Urinary bladder (tissue), 4 donors: ENCODE measurements around the gene TMEM233. TPM values are rescaled to one million over a fixed set of nuclear protein-coding genes. Genes with fewer than 3 reads are reported as not detected.
"Not testable (repeated sequence)": the region's sequence is repeated elsewhere in the genome, so short reads cannot be mapped to it uniquely, and the experiment has no call there.

Source experiments
- DNase-seq: peaks from one replicate; pipeline ENCODE4 v3.0.0-alpha.2; 2015; ENCODE audit errors: extremely low spot score
- H3K27ac ChIP-seq: one replicate; pipeline ENCODE4 v1.5.1; 2013; ENCODE audit warnings: low read depth, mild to moderate bottlenecking, moderate library complexity
- H3K36me3 ChIP-seq: one replicate; pipeline ENCODE4 v1.6.1; 2013; ENCODE audit warnings: mild to moderate bottlenecking, moderate library complexity; ENCODE audit not compliant: insufficient read depth
- H3K4me1 ChIP-seq: one replicate; pipeline ENCODE4 v1.6.1; 2013; ENCODE audit warnings: mild to moderate bottlenecking, moderate library complexity; ENCODE audit not compliant: insufficient read depth
- H3K4me3 ChIP-seq: one replicate; pipeline ENCODE4 v1.5.1; 2013; ENCODE audit warnings: low read depth, low read length
- WGBS: extraction: QIAGEN DNeasy Blood & Tissue Kit; methylation state at CpG from one replicate; pipeline ENCODE4 v1.1.7; 2013; 5-methylcytosine and 5-hydroxymethylcytosine counted together
- polyA plus RNA-seq: library from polyadenylated mRNA; stranded (reverse); fragments of 200-250 nt; gene quantifications from one replicate; pipeline ENCODE4 v1.2.3, GENCODE V29; 2013
- total RNA-seq: library from RNA; depleted of rRNA; stranded (reverse); fragments of >200 nt; gene quantifications from one replicate; pipeline ENCODE4 v1.2.3, GENCODE V29; 2014
- donor health status: healthy with polysubstance abuse.
- donor health status: healthy.

The TMEM233 gene
- total and polyA plus RNA-seq, 2 donors: 0.61 to 1.4 TPM

GRCh38 chr12:119589634-119590033 is 3.9 kb upstream of the TMEM233 start:
- no peaks in the 10 kb centered on the region for H3K36me3 ChIP-seq
- DNase-seq: no peak
- WGBS: 83% methylated on average over 4 of the region's 4 CpGs
- no peaks in the 10 kb centered on the region for H3K4me1 ChIP-seq
- no peak overlapping the region for H3K4me3 ChIP-seq
- no peak overlapping the region for H3K27ac ChIP-seq

- no peaks in the 10 kb centered on the region for H3K36me3 ChIP-seq
- no peaks in the 10 kb centered on the region for H3K4me1 ChIP-seq
- 57% methylated on average over 2 of the region's 2 CpGs for WGBS
- no peak for DNase-seq
- H3K4me3 ChIP-seq: no peak overlapping the region
- no peak overlapping the region for H3K27ac ChIP-seq
These were observed 1.3 kb upstream of the TMEM233 start for GRCh38 chr12:119592232-119592631.

GRCh38 chr12:119594399-119594730 is 791 bp downstream of the TMEM233 start:
- H3K4me3 ChIP-seq: peak overlapping the region; percentile 48
- H3K27ac ChIP-seq: peak overlapping the region; percentile 32
- no peak for DNase-seq
- no peaks in the 10 kb centered on the region for H3K36me3 ChIP-seq
- WGBS: 2% methylated on average over 22 of the region's 22 CpGs
- no peaks in the 10 kb centered on the region for H3K4me1 ChIP-seq

GRCh38 chr12:119594772-119595445 is 1.3 kb downstream of the TMEM233 start:
- Histone ChIP-seq H3K4me1 (no peaks in the 10 kb centered on the region), H3K36me3 (no peaks in the 10 kb centered on the region), H3K27ac (peak overlapping the region; percentile 32), H3K4me3 (peak overlapping the region; percentile 48)
- WGBS: 1% methylated on average over 49 of the region's 49 CpGs
- no peak for DNase-seq

- Histone ChIP-seq H3K36me3 (no peaks in the 10 kb centered on the region), H3K4me3 (no peak overlapping the region), H3K4me1 (no peaks in the 10 kb centered on the region), H3K27ac (no peak overlapping the region)
- DNase-seq: no peak
- 69% methylated on average over 1 of the region's 1 CpG for WGBS
These were observed 4.6 kb downstream of the TMEM233 start for GRCh38 chr12:119598159-119598558.

GRCh38 chr12:119601877-119602733 is 8.5 kb downstream of the TMEM233 start:
- WGBS: 54% methylated on average over 7 of the region's 7 CpGs
- no peak for DNase-seq
- Histone ChIP-seq H3K27ac (no peak overlapping the region), H3K4me1 (peaks cover 2% of the 10 kb centered on the region), H3K4me3 (no peak overlapping the region), H3K36me3 (no peaks in the 10 kb centered on the region)

- DNase-seq: no peak
- WGBS: 31% methylated on average over 4 of the region's 4 CpGs
- no peak overlapping the region for H3K4me3 ChIP-seq
- H3K36me3 ChIP-seq: no peaks in the 10 kb centered on the region
- H3K27ac ChIP-seq: no peak overlapping the region
- peaks cover 2% of the 10 kb centered on the region for H3K4me1 ChIP-seq
These were observed 9.1 kb downstream of the TMEM233 start for GRCh38 chr12:119602734-119603094.

GRCh38 chr12:119603767-119604166 is 10.2 kb downstream of the TMEM233 start:
- WGBS: 34% methylated on average over 2 of the region's 2 CpGs
- no peak for DNase-seq

GRCh38 chr12:119609358-119609757 is 15.8 kb downstream of the TMEM233 start:
- Histone ChIP-seq H3K36me3 (no peaks in the 10 kb centered on the region), H3K4me1 (no peaks in the 10 kb centered on the region), H3K4me3 (no peak overlapping the region), H3K27ac (no peak overlapping the region)
- no peak for DNase-seq
- WGBS: 70% methylated on average over 3 of the region's 3 CpGs

More at GRCh38 chr12:119603767-119604166, 10.2 kb downstream of the TMEM233 start:
- peaks cover 2% of the 10 kb centered on the region for H3K4me1 ChIP-seq
- H3K27ac ChIP-seq: no peak overlapping the region
- H3K4me3 ChIP-seq: no peak overlapping the region
- no peaks in the 10 kb centered on the region for H3K36me3 ChIP-seq

GRCh38 chr12:119613319-119613936 is 19.9 kb downstream of the TMEM233 start:
- no peak for DNase-seq
- H3K27ac ChIP-seq: no peak overlapping the region
- no peaks in the 10 kb centered on the region for H3K36me3 ChIP-seq
- WGBS: 83% methylated on average over 9 of the region's 9 CpGs
- no peak overlapping the region for H3K4me3 ChIP-seq
- no peaks in the 10 kb centered on the region for H3K4me1 ChIP-seq

GRCh38 chr12:119614705-119615104 is 21.1 kb downstream of the TMEM233 start:
- no peaks in the 10 kb centered on the region for H3K4me1 ChIP-seq
- no peak overlapping the region for H3K27ac ChIP-seq
- H3K4me3 ChIP-seq: no peak overlapping the region
- no peak for DNase-seq
- H3K36me3 ChIP-seq: no peaks in the 10 kb centered on the region

GRCh38 chr12:119615518-119616475 is 22.2 kb downstream of the TMEM233 start:
- no peaks in the 10 kb centered on the region for H3K4me1 ChIP-seq
- no peak overlapping the region for H3K27ac ChIP-seq
- no peak overlapping the region for H3K4me3 ChIP-seq
- no peak for DNase-seq
- 76% methylated on average over 9 of the region's 9 CpGs for WGBS
- no peaks in the 10 kb centered on the region for H3K36me3 ChIP-seq

GRCh38 chr12:119618328-119618896 is 24.8 kb downstream of the TMEM233 start:
- not testable (repeated sequence) for DNase-seq, H3K4me1 ChIP-seq, H3K36me3 ChIP-seq, H3K27ac ChIP-seq, H3K4me3 ChIP-seq
- WGBS: 95% methylated on average over 1 of the region's 1 CpG
